Right lobe of liver (tissue), 6 donors: ENCODE data around the gene GNB1. TPM values are rescaled to one million over a fixed set of nuclear protein-coding genes. Genes with fewer than 3 reads are reported as not detected.
A peak's percentile ranks its signal among the peaks of the same experiment; 100 is the strongest.

Experiments used
- ATAC-seq, 4 donors: fragments of 200-7000 bp; cut with Tn5 transposase; one replicate each; pipeline ENCODE4 v1.9.1; 2020; ENCODE audit warnings: mild to moderate bottlenecking in 4 of 4, moderate library complexity in 4 of 4
- DNase-seq, 3 donors: peaks; one replicate each; pipeline ENCODE4 v3.0.0-alpha.2; 2020
- H3K27ac ChIP-seq, 3 donors: fragments of 200-600 bp; one replicate each; pipeline ENCODE4 v1.8.0; 2022
- H3K27me3 ChIP-seq, 2 donors: fragments of 200-600 bp; one replicate each; pipeline ENCODE4 v1.8.0; 2022
- H3K36me3 ChIP-seq, 4 donors: fragments of 200-600 bp; sonication (generic) in 1 of 4; one replicate each; pipeline versions ENCODE4 v1.5.1 to v1.8.0; 2017 to 2022; ENCODE audit warnings: control low read depth in 1 of 4
- H3K4me1 ChIP-seq, 4 donors: fragments of 200-600 bp; sonication (generic) in 1 of 4; one replicate each; pipeline versions ENCODE4 v1.5.1 to v1.8.0; 2017 to 2022; ENCODE audit warnings: control low read depth in 1 of 4
- H3K4me3 ChIP-seq, 3 donors: fragments of 200-600 bp; one replicate each; pipeline ENCODE4 v1.8.0; 2022
- H3K9me3 ChIP-seq, 4 donors: fragments of 200-600 bp; sonication (generic) in 1 of 4; one replicate each; pipeline versions ENCODE4 v1.5.1 to v1.8.0; 2017 to 2022; ENCODE audit warnings: control low read depth in 1 of 4
- POLR2A ChIP-seq: fragments of 450-650 bp; IDR thresholded peaks from one replicate; pipeline ENCODE4 v1.6.1; 2017; ENCODE audit warnings: antibody characterized with exemption, mild to moderate bottlenecking
- WGBS: methylation state at CpG from one replicate; pipeline ENCODE4 v1.1.6; 2018; ENCODE audit warnings: low coverage, low lambda C conversion rate; ENCODE audit not compliant: insufficient coverage; ENCODE audit errors: missing lambda C conversion rate; 5-methylcytosine and 5-hydroxymethylcytosine counted together
- intact Hi-C, 2 donors: fragments of 100-400 bp; cut with DNase I; formaldehyde crosslinking; loops; one replicate each; pipeline versions ENCODE4 v1.11.2 to v1.14.1; 2022
- total RNA-seq, 6 experiments: library from RNA; depleted of rRNA in 2 of 6; stranded (reverse); fragments of >200 nt in 2 of 6; fragmentation: NEBNext Ultra II Directional in 3 of 6; extraction: Animal tissue kit (Norgen Biotek cat#: 25700) in 3 of 6; gene quantifications; one replicate each; pipeline versions ENCODE4 v1.1.0 to v1.2.4, GENCODE V29; 2016 to 2023
- TF ChIP-seq, protein P1 (sequence below), 4 donors: fragments of 200-600 bp in 3 of 4; fragments of 450-650 bp in 1 of 4; IDR thresholded peaks; one replicate each; pipeline versions ENCODE4 v1.5.1 to v1.8.0; 2016 to 2022; ENCODE audit warnings: antibody characterized with exemption in 4 of 4, mild to moderate bottlenecking in 2 of 4
- donor health status: DM: no; HTN: yes; CAD: no.
- donor health status: DM: no; HTN: no; CAD: no.
- donor health status: DM: no; HTN: no; CAD: no.
- donor health status: DM: no; HTN: yes; CAD: no.
- donor health status: DM: no; HTN: yes; CAD: no.

GNB1 gene
- total RNA-seq, 6 experiments from 2014 or later = 85.9 to 147 (median 104) TPM

GRCh38 chr1:1764876-1765470, 125.9 kb downstream of the GNB1 start:
- ATAC-seq = peak in 3 of 4 donors; percentile 0 to 9 (median 6)
- H3K36me3 ChIP-seq = peaks cover 0 to 30% (median 9%) of the 10 kb centered on the region in 4 donors
- H3K27ac ChIP-seq = peak overlapping the region in 2 of 3 donors; percentile 79 to 91
- peak; percentile 29 to 61 (median 56) for DNase-seq
- no peaks in the 10 kb centered on the region for H3K9me3 ChIP-seq
- intact Hi-C loops = no loop called here
- H3K4me1 ChIP-seq = peaks cover 0 to 61% (median 28%) of the 10 kb centered on the region in 4 donors
- 68% methylated on average over 22 of the region's 23 CpGs for WGBS
- no peaks in the 10 kb centered on the region for H3K27me3 ChIP-seq
- TF ChIP-seq POLR2A = no peak
- TF ChIP-seq, protein P1, sequence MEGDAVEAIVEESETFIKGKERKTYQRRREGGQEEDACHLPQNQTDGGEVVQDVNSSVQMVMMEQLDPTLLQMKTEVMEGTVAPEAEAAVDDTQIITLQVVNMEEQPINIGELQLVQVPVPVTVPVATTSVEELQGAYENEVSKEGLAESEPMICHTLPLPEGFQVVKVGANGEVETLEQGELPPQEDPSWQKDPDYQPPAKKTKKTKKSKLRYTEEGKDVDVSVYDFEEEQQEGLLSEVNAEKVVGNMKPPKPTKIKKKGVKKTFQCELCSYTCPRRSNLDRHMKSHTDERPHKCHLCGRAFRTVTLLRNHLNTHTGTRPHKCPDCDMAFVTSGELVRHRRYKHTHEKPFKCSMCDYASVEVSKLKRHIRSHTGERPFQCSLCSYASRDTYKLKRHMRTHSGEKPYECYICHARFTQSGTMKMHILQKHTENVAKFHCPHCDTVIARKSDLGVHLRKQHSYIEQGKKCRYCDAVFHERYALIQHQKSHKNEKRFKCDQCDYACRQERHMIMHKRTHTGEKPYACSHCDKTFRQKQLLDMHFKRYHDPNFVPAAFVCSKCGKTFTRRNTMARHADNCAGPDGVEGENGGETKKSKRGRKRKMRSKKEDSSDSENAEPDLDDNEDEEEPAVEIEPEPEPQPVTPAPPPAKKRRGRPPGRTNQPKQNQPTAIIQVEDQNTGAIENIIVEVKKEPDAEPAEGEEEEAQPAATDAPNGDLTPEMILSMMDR (IDR thresholded peaks at IDR 0.05) = no peak
- H3K4me3 ChIP-seq = no peak overlapping the region

DNA sequence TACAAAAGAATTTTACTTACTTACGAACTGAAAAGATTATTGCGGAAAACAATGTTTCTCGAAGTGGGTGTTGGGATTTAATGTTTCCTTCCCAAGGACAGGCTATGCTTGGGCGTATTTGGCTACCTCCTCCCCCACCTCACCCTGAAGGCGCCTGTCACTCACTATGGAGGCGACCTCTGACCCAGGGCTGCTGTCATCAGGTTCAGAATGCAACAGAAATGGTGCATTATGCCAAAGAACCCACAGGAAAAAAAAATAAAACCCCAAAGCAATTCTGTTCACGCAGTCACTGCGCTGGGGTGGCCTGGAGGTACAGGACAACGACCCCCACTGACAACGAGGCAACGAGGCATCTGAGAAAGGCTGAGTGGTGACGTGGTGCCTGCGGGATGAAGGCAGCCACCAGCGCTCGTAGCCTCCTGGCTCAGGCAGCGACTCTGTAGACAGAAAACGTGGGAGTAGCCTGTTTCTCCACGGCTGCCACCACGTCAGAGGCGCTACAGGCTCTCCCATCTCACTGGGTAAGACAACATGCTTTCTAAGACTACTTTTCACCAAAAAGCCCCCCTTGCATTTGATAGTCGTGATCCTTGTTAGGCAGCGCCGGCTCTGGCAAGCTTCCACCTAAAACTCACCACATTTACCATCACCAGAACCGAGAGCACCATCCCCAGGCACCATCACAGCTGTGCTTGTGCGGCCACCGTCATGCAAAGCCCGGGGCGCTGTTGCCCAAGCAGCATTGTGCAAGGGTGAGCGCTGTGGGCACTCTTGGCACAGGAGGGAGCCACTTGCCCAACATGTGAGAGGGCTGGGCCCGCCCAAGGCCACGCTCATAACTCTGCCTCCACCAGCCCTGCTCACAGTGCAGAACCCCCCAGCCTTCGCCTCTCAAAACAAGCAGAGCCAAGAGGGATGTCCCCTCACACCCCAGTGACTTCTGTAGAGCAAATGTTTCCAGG, 126.9 kb downstream of the GNB1 start:
- Histone ChIP-seq H3K27me3 (no peaks in the 10 kb centered on the region), H3K9me3 (no peaks in the 10 kb centered on the region), H3K27ac (peak overlapping the region; percentile 70 to 91 (median 79)), H3K4me1 (peaks cover 0 to 65% (median 30%) of the 10 kb centered on the region in 4 donors), H3K4me3 (peak overlapping the region in 1 of 3 donors; percentile 14), H3K36me3 (peaks cover 0 to 32% (median 9%) of the 10 kb centered on the region in 4 donors)
- DNase-seq (peak; percentile 90 to 95 (median 94)), ATAC-seq (peak; percentile 81 to 87 (median 84))
- intact Hi-C loops = no loop called here
- 23% methylated on average over 16 of the region's 32 CpGs for WGBS
- TF ChIP-seq POLR2A = no peak
- TF ChIP-seq, protein P1 (IDR thresholded peaks at IDR 0.05) = peak in 3 of 4 donors; percentile 14 to 35 (median 16)

DNA sequence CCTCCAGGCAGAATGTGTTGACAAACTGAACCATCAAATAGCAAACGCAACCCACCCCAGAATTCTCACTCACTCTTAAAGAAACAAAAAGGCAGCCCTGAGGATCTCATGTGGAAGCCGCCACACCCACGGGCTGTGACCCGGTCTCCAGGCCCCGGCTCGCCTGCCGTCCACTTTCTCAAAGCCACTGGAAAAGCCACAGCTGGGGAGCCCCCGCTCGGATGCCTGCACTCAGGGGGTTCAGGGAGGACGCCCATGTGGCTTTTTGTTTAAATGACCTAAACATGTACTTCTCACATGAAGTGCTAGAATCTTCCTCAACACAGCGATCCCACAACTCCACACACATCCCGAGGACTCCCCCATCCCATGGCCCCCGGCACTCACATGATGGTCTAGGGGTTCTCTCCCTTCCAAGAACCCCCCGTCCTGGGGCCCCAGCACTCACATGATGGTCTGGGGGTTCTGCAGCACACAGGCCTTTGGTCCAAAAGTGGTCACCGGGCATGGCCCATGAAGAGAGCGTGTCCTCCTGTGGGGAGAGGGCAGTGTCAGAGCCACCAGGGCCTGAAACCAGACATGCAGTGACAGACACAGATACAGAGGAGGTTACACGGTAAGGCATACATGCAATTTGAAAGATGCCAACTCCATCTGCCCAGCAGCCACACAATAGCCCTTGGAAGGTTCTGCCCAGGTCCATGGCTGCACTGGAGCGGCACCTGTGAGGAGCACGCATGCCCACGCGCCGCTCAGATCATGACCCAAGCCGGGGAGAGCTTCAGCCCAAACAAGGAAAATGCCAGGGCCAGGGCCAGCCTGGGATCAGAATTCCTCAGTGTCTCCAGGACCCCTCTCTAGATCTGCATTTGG, 129.1 kb downstream of the GNB1 start:
- Histone ChIP-seq H3K36me3 (peaks cover 0 to 32% (median 9%) of the 10 kb centered on the region in 4 donors), H3K27me3 (no peaks in the 10 kb centered on the region), H3K9me3 (no peaks in the 10 kb centered on the region), H3K27ac (no peak overlapping the region), H3K4me1 (peaks cover 0 to 66% (median 29%) of the 10 kb centered on the region in 4 donors), H3K4me3 (no peak overlapping the region)
- ATAC-seq (no peak), DNase-seq (peak in 2 of 3 donors; percentile 2 to 42)
- TF ChIP-seq POLR2A = no peak
- TF ChIP-seq, protein P1 (IDR thresholded peaks at IDR 0.05) = no peak
- intact Hi-C loops = no loop called here
- WGBS = 91% methylated on average over 12 of the region's 23 CpGs

GRCh38 chr1:1760715-1761114, 130.2 kb downstream of the GNB1 start:
- Histone ChIP-seq H3K9me3 (no peaks in the 10 kb centered on the region), H3K4me1 (peaks cover 0 to 67% (median 29%) of the 10 kb centered on the region in 4 donors), H3K4me3 (no peak overlapping the region), H3K27me3 (no peaks in the 10 kb centered on the region), H3K36me3 (peaks cover 0 to 43% (median 16%) of the 10 kb centered on the region in 4 donors), H3K27ac (peak overlapping the region in 1 of 3 donors; percentile 95)
- ATAC-seq = no peak
- TF ChIP-seq POLR2A = no peak
- TF ChIP-seq, protein P1 (IDR thresholded peaks at IDR 0.05) = no peak
- peak in 1 of 3 donors; percentile 14 for DNase-seq
- 84% methylated on average over 7 of the region's 10 CpGs for whole genome bisulfite sequencing
- intact Hi-C loops = no loop called here
